ENCODE data around the gene CD37.
"Not testable (repeated sequence)": the region's sequence is repeated elsewhere in the genome, so short reads cannot be mapped to it uniquely, and the experiment has no call there.

Gene CD37

GRCh38 chr19:49331187-49331586 is 4.0 kb upstream of the CD37 start:
- not testable (repeated sequence) for DNase-seq

- DNase-seq, result no peak
Measured at GRCh38 chr19:49331616-49332055, 3.6 kb upstream of the CD37 start.

GRCh38 chr19:49332691-49333417 is 2.4 kb upstream of the CD37 start:
- not testable (repeated sequence) for DNase-seq

- no peak for DNase-seq
Measured at GRCh38 chr19:49333418-49333805, 1.8 kb upstream of the CD37 start.

- no peak for DNase-seq
Measured at GRCh38 chr19:49333811-49334288, 1.4 kb upstream of the CD37 start.

GRCh38 chr19:49335784-49336481 is 727 bp downstream of the CD37 start:
- no peak for DNase-seq

- no peak for DNase-seq
Measured at GRCh38 chr19:49336482-49337266, 1.5 kb downstream of the CD37 start.

- no peak for DNase-seq
Measured at GRCh38 chr19:49337267-49338022, 2.2 kb downstream of the CD37 start.

GRCh38 chr19:49338023-49338677 is 2.9 kb downstream of the CD37 start:
- DNase-seq, result no peak

- DNase-seq, result no peak
Measured at GRCh38 chr19:49338691-49339300, 3.6 kb downstream of the CD37 start.

GRCh38 chr19:49339301-49340068 is 4.3 kb downstream of the CD37 start:
- DNase-seq, result no peak

GRCh38 chr19:49340069-49340864 is 5.1 kb downstream of the CD37 start:
- DNase-seq, result no peak

GRCh38 chr19:49340865-49341718 is 5.9 kb downstream of the CD37 start:
- DNase-seq, result no peak

- no peak for DNase-seq
Measured at GRCh38 chr19:49342291-49342721, 7.1 kb downstream of the CD37 start.

GRCh38 chr19:49343123-49343522 is 7.9 kb downstream of the CD37 start:
- no peak for DNase-seq

- DNase-seq, result no peak
Measured at GRCh38 chr19:49344505-49345423, 9.6 kb downstream of the CD37 start.

- no peak for DNase-seq
Measured at GRCh38 chr19:49347191-49347590, 12.0 kb downstream of the CD37 start.

- no peak for DNase-seq
Measured at GRCh38 chr19:49347835-49348234, 12.6 kb downstream of the CD37 start.
